Measurements from ENCODE around the gene SHMT2. TPM values are rescaled to one million over a fixed set of nuclear protein-coding genes. Genes with fewer than 3 reads are reported as not detected.

The SHMT2 gene
- total and polyA plus RNA-seq, 9 of the 15 experiments (the other 6 are each of a cell fraction or from before 2014, with no cell fraction given): 46.1 to 319 (median 115) TPM

- TF ChIP-seq CBX3 (IDR thresholded peaks at IDR 0.05; ENCODE audit: borderline replicate concordance in 1 of 2, low read length in 2 of 2) (0 out of 3 replicates have a peak, but pooled peaks of 1 of the 2 experiments have one; percentile 21), CC2D1A (IDR thresholded peaks at IDR 0.05) (0 out of 2 replicates have a peak, but pooled peaks have one; percentile 49), ZNF668 (CRISPR knock-in tag; IDR thresholded peaks at IDR 0.05) (no peak), TEAD2 (tag; IDR thresholded peaks at IDR 0.05) (no peak), SAFB (IDR thresholded peaks at IDR 0.05; ENCODE audit: borderline replicate concordance, low read depth, low read length) (no peak), TAF1 (IDR thresholded peaks at IDR 0.05; ENCODE audit: control insufficient read depth, extremely low read depth, insufficient read depth, low read length, severe bottlenecking) (no peak)
- TF ChIP-seq, protein P1, sequence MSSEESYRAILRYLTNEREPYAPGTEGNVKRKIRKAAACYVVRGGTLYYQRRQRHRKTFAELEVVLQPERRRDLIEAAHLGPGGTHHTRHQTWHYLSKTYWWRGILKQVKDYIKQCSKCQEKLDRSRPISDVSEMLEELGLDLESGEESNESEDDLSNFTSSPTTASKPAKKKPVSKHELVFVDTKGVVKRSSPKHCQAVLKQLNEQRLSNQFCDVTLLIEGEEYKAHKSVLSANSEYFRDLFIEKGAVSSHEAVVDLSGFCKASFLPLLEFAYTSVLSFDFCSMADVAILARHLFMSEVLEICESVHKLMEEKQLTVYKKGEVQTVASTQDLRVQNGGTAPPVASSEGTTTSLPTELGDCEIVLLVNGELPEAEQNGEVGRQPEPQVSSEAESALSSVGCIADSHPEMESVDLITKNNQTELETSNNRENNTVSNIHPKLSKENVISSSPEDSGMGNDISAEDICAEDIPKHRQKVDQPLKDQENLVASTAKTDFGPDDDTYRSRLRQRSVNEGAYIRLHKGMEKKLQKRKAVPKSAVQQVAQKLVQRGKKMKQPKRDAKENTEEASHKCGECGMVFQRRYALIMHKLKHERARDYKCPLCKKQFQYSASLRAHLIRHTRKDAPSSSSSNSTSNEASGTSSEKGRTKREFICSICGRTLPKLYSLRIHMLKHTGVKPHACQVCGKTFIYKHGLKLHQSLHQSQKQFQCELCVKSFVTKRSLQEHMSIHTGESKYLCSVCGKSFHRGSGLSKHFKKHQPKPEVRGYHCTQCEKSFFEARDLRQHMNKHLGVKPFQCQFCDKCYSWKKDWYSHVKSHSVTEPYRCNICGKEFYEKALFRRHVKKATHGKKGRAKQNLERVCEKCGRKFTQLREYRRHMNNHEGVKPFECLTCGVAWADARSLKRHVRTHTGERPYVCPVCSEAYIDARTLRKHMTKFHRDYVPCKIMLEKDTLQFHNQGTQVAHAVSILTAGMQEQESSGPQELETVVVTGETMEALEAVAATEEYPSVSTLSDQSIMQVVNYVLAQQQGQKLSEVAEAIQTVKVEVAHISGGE (CRISPR knock-in tag; IDR thresholded peaks at IDR 0.05): peak in 1 of 3 experiments; percentile 33; a peak in 1 of 6 replicates
Observed at GRCh38 chr12:57242691-57243454, 13.4 kb downstream of the SHMT2 start (continued).

Measured in K562 (cell line).